GM18907 (cell line): ENCODE results near the gene TASOR2.

Experiments used
- ATAC-seq: cut with Tn5 transposase; IDR thresholded peaks from one replicate; pipeline ENCODE4 v1.9.1; 2021; ENCODE audit warnings: mild to moderate bottlenecking, moderate library complexity; ENCODE audit not compliant: unreplicated experiment

TASOR2 gene

GRCh38 chr10:5683065-5683464, 1.6 kb upstream of the TASOR2 start:
- ATAC-seq: no peak

- ATAC-seq: peak; percentile 61
Observed at GRCh38 chr10:5684971-5685763, 529 bp downstream of the TASOR2 start.

GRCh38 chr10:5685764-5686240, 1.2 kb downstream of the TASOR2 start:
- ATAC-seq: no peak

- ATAC-seq: no peak
Observed at GRCh38 chr10:5688587-5688986, 3.9 kb downstream of the TASOR2 start.

- no peak for ATAC-seq
Observed at GRCh38 chr10:5691786-5692185, 7.1 kb downstream of the TASOR2 start.

- peak; percentile 89 for ATAC-seq
Observed at GRCh38 chr10:5692461-5693358, 8.1 kb downstream of the TASOR2 start.

GRCh38 chr10:5694573-5694972, 9.9 kb downstream of the TASOR2 start:
- no peak for ATAC-seq

- no peak for ATAC-seq
Observed at GRCh38 chr10:5697342-5697741, 12.7 kb downstream of the TASOR2 start.

- ATAC-seq: no peak
Observed at GRCh38 chr10:5698062-5698461, 13.4 kb downstream of the TASOR2 start.

- ATAC-seq: no peak
Observed at GRCh38 chr10:5708356-5708755, 23.7 kb downstream of the TASOR2 start.

GRCh38 chr10:5709865-5710264, 25.2 kb downstream of the TASOR2 start:
- ATAC-seq: no peak

- ATAC-seq: peak; percentile 50
Observed at GRCh38 chr10:5710859-5711258, 26.2 kb downstream of the TASOR2 start.

GRCh38 chr10:5711642-5712041, 27.0 kb downstream of the TASOR2 start:
- ATAC-seq: no peak

- ATAC-seq: no peak
Observed at GRCh38 chr10:5719546-5719945, 34.9 kb downstream of the TASOR2 start.

- no peak for ATAC-seq
Observed at GRCh38 chr10:5720182-5720581, 35.5 kb downstream of the TASOR2 start.

GRCh38 chr10:5723692-5724091, 39.1 kb downstream of the TASOR2 start:
- ATAC-seq: no peak

- ATAC-seq: no peak
Observed at GRCh38 chr10:5730766-5731165, 46.1 kb downstream of the TASOR2 start.

- no peak for ATAC-seq
Observed at GRCh38 chr10:5731559-5731958, 46.9 kb downstream of the TASOR2 start.

- no peak for ATAC-seq
Observed at GRCh38 chr10:5732141-5732540, 47.5 kb downstream of the TASOR2 start.
